ENCODE results near the gene ZNF784. TPM values are rescaled to one million over a fixed set of nuclear protein-coding genes. Genes with fewer than 3 reads are reported as not detected.
A peak's percentile ranks its signal among the peaks of the same experiment; 100 is the strongest.

The ZNF784 gene
- total and polyA plus RNA-seq, 2 donors = 2.7 to 5.4 TPM

DNA sequence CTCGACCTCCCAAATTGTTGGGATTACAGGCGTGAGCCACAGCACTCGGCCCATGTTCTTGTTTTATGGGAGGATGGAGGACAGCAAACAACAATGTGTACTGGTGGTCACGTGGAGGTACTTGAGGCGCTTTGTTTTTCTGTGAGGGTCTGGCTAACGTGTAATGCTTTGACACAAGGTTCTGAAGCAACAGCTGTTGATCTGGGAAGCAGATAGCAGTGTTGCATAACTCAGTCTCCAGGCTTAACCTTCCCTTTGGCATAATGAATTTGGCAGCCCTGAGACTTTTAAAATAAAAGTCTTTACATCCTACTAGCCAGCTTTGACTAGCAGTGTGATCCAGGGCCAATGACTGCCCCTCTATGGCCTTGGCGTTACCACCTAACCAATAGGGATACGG, 9.5 kb upstream of the ZNF784 start:
- H3K4me1 ChIP-seq (ENCODE audit: control insufficient read depth in 2 of 2, insufficient read depth in 2 of 2, low read length in 2 of 2) = peaks cover 21 to 37% of the 10 kb centered on the region in 2 donors
- H3K27me3 ChIP-seq (ENCODE audit: control insufficient read depth in 2 of 2, insufficient read depth in 1 of 2, low read length in 1 of 2) = no peaks in the 10 kb centered on the region
- 93% methylated on average over 8 of the region's 8 CpGs for WGBS
- DNase-seq (ENCODE audit: low read depth in 6 of 9, low spot score in 9 of 9) = no peak
- no peak overlapping the region for H3K4me3 ChIP-seq (ENCODE audit: low read length in 2 of 2)
- peaks cover 0 to 9% of the 10 kb centered on the region in 2 donors for H3K36me3 ChIP-seq (ENCODE audit: control insufficient read depth in 2 of 2, insufficient read depth in 2 of 2, low read length in 1 of 2)
- no peaks in the 10 kb centered on the region for H3K9me3 ChIP-seq (ENCODE audit: control insufficient read depth in 2 of 2, insufficient read depth in 1 of 2, low read length in 1 of 2)
- H3K27ac ChIP-seq (ENCODE audit: low read depth in 1 of 2, low read length in 1 of 2) = no peak overlapping the region

- H3K4me3 ChIP-seq (ENCODE audit: low read length in 2 of 2) = no peak overlapping the region
- H3K27ac ChIP-seq (ENCODE audit: low read depth in 1 of 2, low read length in 1 of 2) = peak overlapping the region; percentile 53 to 72
- peak in 7 of 9 donors; percentile 87 to 96 (median 95) for DNase-seq (ENCODE audit: low read depth in 6 of 9, low spot score in 9 of 9)
- no peaks in the 10 kb centered on the region for H3K27me3 ChIP-seq (ENCODE audit: control insufficient read depth in 2 of 2, insufficient read depth in 1 of 2, low read length in 1 of 2)
- H3K36me3 ChIP-seq (ENCODE audit: control insufficient read depth in 2 of 2, insufficient read depth in 2 of 2, low read length in 1 of 2) = peaks cover 0 to under 1% of the 10 kb centered on the region in 2 donors
- H3K4me1 ChIP-seq (ENCODE audit: control insufficient read depth in 2 of 2, insufficient read depth in 2 of 2, low read length in 2 of 2) = peaks cover 17 to 36% of the 10 kb centered on the region in 2 donors
- 34% methylated on average over 3 of the region's 3 CpGs for WGBS
- no peaks in the 10 kb centered on the region for H3K9me3 ChIP-seq (ENCODE audit: control insufficient read depth in 2 of 2, insufficient read depth in 1 of 2, low read length in 1 of 2)
These were observed 8.1 kb upstream of the ZNF784 start for GRCh38 chr19:55632463-55632834.

DNA sequence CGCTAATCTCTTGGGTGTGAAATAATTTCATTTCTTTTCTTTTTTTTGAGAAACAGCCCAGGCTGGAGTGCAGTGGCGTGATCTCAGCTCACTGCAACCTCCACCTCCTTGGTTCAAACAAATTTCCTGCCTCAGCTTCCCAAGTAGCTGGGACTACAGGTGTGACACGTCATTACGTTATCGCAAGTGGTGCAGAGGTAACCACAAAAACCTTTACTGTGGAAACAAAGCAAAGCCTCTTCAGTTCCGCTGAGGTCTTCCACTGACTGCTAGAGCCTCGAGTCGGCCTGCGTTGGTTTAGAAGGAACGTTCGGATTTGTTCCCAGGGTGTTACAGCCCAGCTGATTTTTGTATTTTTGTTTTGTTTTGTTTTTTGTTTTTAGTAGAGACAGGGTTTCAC, 2.0 kb upstream of the ZNF784 start:
- DNase-seq (ENCODE audit: low read depth in 6 of 9, low spot score in 9 of 9) = peak in 3 of 9 donors; percentile 67 to 86 (median 73)
- 42% methylated on average over 11 of the region's 11 CpGs for WGBS
- no peak overlapping the region for H3K27ac ChIP-seq (ENCODE audit: low read depth in 1 of 2, low read length in 1 of 2)
- H3K27me3 ChIP-seq (ENCODE audit: control insufficient read depth in 2 of 2, insufficient read depth in 1 of 2, low read length in 1 of 2) = no peaks in the 10 kb centered on the region
- H3K4me3 ChIP-seq (ENCODE audit: low read length in 2 of 2) = no peak overlapping the region
- peaks cover 2 to 10% of the 10 kb centered on the region in 2 donors for H3K36me3 ChIP-seq (ENCODE audit: control insufficient read depth in 2 of 2, insufficient read depth in 2 of 2, low read length in 1 of 2)
- H3K9me3 ChIP-seq (ENCODE audit: control insufficient read depth in 2 of 2, insufficient read depth in 1 of 2, low read length in 1 of 2) = no peaks in the 10 kb centered on the region
- H3K4me1 ChIP-seq (ENCODE audit: control insufficient read depth in 2 of 2, insufficient read depth in 2 of 2, low read length in 2 of 2) = peaks cover 11 to 22% of the 10 kb centered on the region in 2 donors

DNA sequence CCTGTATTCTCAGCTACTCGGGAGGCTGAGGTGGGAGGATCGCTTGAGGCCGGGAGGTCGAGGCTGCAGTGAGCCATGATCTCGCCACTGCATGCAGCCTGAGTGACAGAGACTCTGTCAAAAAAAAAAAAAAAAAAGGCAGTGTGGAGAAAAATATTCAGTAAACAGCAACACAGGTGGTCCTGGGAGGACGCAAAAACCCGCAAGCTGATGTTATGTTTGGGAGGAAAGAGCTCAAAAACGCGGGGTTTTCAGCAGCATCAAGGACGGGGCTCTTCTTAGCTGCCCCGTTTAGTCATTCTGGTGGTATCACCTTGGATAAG, 599 bp upstream of the ZNF784 start:
- Histone ChIP-seq H3K4me1 (ENCODE audit: control insufficient read depth in 2 of 2, insufficient read depth in 2 of 2, low read length in 2 of 2) (peaks cover 13 to 35% of the 10 kb centered on the region in 2 donors), H3K9me3 (ENCODE audit: control insufficient read depth in 2 of 2, insufficient read depth in 1 of 2, low read length in 1 of 2) (no peaks in the 10 kb centered on the region), H3K27ac (ENCODE audit: low read depth in 1 of 2, low read length in 1 of 2) (no peak overlapping the region), H3K27me3 (ENCODE audit: control insufficient read depth in 2 of 2, insufficient read depth in 1 of 2, low read length in 1 of 2) (no peaks in the 10 kb centered on the region), H3K4me3 (ENCODE audit: low read length in 2 of 2) (peak overlapping the region; percentile 61 to 65), H3K36me3 (ENCODE audit: control insufficient read depth in 2 of 2, insufficient read depth in 2 of 2, low read length in 1 of 2) (peaks cover 7 to 12% of the 10 kb centered on the region in 2 donors)
- 52% methylated on average over 11 of the region's 11 CpGs for WGBS
- no peak for DNase-seq (ENCODE audit: low read depth in 6 of 9, low spot score in 9 of 9)

DNA sequence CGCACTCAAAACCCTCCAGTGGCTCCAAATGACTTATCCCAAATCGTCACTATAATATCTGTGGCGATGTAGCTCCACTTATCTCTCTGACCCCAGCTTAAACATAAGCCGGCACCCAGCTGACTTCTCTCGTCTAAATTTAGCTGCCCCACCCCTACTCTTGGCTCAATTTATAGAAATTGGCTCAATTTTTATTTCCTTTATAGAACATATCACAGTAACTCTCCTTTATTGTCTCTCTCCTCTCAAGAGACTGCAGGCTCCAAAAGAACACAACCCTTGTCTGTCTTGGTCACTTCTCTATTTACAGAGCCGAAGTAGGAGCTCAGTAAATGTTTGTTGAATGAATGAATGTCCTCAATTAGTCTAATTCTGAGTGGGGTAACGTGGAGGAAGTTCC, 805 bp downstream of the ZNF784 start:
- H3K27me3 ChIP-seq (ENCODE audit: control insufficient read depth in 2 of 2, insufficient read depth in 1 of 2, low read length in 1 of 2) = no peaks in the 10 kb centered on the region
- no peaks in the 10 kb centered on the region for H3K9me3 ChIP-seq (ENCODE audit: control insufficient read depth in 2 of 2, insufficient read depth in 1 of 2, low read length in 1 of 2)
- H3K4me3 ChIP-seq (ENCODE audit: low read length in 2 of 2) = no peak overlapping the region
- H3K27ac ChIP-seq (ENCODE audit: low read depth in 1 of 2, low read length in 1 of 2) = peak overlapping the region in 1 of 2 donors; percentile 33
- peaks cover 7 to 12% of the 10 kb centered on the region in 2 donors for H3K36me3 ChIP-seq (ENCODE audit: control insufficient read depth in 2 of 2, insufficient read depth in 2 of 2, low read length in 1 of 2)
- peaks cover 13 to 39% of the 10 kb centered on the region in 2 donors for H3K4me1 ChIP-seq (ENCODE audit: control insufficient read depth in 2 of 2, insufficient read depth in 2 of 2, low read length in 2 of 2)
- DNase-seq (ENCODE audit: low read depth in 6 of 9, low spot score in 9 of 9) = no peak
- 96% methylated on average over 7 of the region's 7 CpGs for WGBS

DNA sequence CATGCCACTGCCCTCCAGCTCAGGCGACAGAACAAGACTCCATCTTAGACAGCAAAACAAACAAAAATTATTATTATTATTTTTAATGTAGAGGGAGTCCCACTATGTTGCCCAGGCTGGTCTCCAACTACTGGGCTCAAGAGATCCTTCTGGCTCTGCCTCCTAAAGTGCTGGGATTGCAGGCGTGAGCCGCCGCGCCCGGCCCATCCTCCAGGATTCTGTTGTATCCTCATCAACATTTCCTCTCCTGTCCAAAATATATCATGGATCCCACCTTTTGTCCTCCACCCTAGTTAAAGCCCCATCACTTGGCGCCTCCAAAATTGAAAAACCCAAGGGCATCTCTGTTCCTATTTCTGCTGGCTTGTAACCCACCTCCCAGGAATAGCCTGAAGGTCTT, 1.2 kb downstream of the ZNF784 start:
- no peak overlapping the region for H3K27ac ChIP-seq (ENCODE audit: low read depth in 1 of 2, low read length in 1 of 2)
- peaks cover 7 to 12% of the 10 kb centered on the region in 2 donors for H3K36me3 ChIP-seq (ENCODE audit: control insufficient read depth in 2 of 2, insufficient read depth in 2 of 2, low read length in 1 of 2)
- 98% methylated on average over 7 of the region's 7 CpGs for WGBS
- H3K4me3 ChIP-seq (ENCODE audit: low read length in 2 of 2) = no peak overlapping the region
- no peaks in the 10 kb centered on the region for H3K9me3 ChIP-seq (ENCODE audit: control insufficient read depth in 2 of 2, insufficient read depth in 1 of 2, low read length in 1 of 2)
- no peaks in the 10 kb centered on the region for H3K27me3 ChIP-seq (ENCODE audit: control insufficient read depth in 2 of 2, insufficient read depth in 1 of 2, low read length in 1 of 2)
- H3K4me1 ChIP-seq (ENCODE audit: control insufficient read depth in 2 of 2, insufficient read depth in 2 of 2, low read length in 2 of 2) = peaks cover 13 to 39% of the 10 kb centered on the region in 2 donors
- no peak for DNase-seq (ENCODE audit: low read depth in 6 of 9, low spot score in 9 of 9)

DNA sequence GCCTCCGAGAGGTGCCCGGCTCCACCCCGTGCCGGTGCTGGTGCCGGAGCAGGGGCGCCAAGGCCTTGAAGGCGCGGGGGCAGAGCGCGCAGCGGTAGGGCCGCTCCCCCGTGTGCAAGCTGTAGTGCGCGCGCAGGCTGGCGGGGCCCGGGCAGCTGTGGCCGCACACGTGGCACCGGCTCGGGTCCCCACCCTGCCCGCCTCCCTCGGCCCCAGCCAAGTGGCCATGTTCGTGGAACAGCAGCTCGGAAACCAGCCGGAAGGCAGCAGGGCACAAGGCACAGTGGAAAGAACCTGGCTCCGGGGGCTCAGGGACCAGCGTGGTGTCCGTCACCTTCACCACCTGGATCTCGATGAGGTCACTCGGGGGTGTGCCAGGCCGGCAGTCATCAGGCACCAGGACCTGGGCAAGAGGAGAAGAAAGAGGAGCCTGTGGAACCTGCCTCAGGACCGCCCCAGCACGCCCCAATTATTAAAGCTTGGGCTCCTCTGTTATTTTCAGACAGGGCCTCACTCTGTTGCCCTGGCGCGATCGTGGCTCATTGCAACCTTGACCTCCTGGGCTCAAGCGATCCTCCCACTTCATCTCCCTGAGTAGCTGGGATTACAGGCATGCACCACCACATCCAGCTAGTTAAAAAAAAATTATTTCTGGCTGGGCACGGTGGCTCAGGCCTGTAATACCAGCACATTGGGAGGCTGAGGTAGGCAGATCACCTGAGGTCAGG, 2.0 kb downstream of the ZNF784 start:
- H3K4me3 ChIP-seq (ENCODE audit: low read length in 2 of 2) = no peak overlapping the region
- H3K36me3 ChIP-seq (ENCODE audit: control insufficient read depth in 2 of 2, insufficient read depth in 2 of 2, low read length in 1 of 2) = peaks cover 10 to 17% of the 10 kb centered on the region in 2 donors
- no peak overlapping the region for H3K27ac ChIP-seq (ENCODE audit: low read depth in 1 of 2, low read length in 1 of 2)
- 98% methylated on average over 40 of the region's 40 CpGs for WGBS
- H3K9me3 ChIP-seq (ENCODE audit: control insufficient read depth in 2 of 2, insufficient read depth in 1 of 2, low read length in 1 of 2) = no peaks in the 10 kb centered on the region
- H3K4me1 ChIP-seq (ENCODE audit: control insufficient read depth in 2 of 2, insufficient read depth in 2 of 2, low read length in 2 of 2) = peaks cover 13 to 39% of the 10 kb centered on the region in 2 donors
- no peak for DNase-seq (ENCODE audit: low read depth in 6 of 9, low spot score in 9 of 9)
- no peaks in the 10 kb centered on the region for H3K27me3 ChIP-seq (ENCODE audit: control insufficient read depth in 2 of 2, insufficient read depth in 1 of 2, low read length in 1 of 2)

DNA sequence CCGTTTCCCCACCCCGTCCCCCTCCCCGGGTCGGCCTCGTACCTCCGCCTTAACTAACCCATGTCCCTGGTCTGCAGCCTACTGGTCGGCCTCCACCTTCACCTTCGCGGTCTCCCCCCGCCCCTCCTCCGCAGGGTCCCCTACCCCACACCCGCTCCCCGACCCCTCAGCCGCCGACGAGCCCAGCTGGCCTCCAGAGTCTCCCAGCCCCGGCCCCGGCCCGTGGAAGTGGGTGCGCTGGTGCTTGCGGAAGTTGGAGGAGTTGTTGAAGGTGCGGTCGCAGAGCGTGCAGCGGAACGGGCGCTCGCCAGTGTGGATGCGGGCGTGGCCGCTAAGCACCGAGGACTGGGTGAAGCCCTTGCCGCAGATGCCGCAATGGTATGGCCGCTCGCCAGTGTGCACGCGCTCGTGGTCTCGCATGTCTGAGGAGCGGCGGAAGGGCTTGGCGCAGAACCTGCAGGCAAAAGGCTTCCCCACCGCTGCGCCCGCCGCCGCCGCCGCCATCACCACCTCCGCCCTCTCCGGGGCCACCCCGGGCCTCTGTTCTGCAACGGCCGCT, 2.6 kb downstream of the ZNF784 start:
- peaks cover 15 to 21% of the 10 kb centered on the region in 2 donors for H3K36me3 ChIP-seq (ENCODE audit: control insufficient read depth in 2 of 2, insufficient read depth in 2 of 2, low read length in 1 of 2)
- no peaks in the 10 kb centered on the region for H3K27me3 ChIP-seq (ENCODE audit: control insufficient read depth in 2 of 2, insufficient read depth in 1 of 2, low read length in 1 of 2)
- no peak for DNase-seq (ENCODE audit: low read depth in 6 of 9, low spot score in 9 of 9)
- H3K9me3 ChIP-seq (ENCODE audit: control insufficient read depth in 2 of 2, insufficient read depth in 1 of 2, low read length in 1 of 2) = no peaks in the 10 kb centered on the region
- peaks cover 12 to 36% of the 10 kb centered on the region in 2 donors for H3K4me1 ChIP-seq (ENCODE audit: control insufficient read depth in 2 of 2, insufficient read depth in 2 of 2, low read length in 2 of 2)
- H3K4me3 ChIP-seq (ENCODE audit: low read length in 2 of 2) = no peak overlapping the region
- WGBS = 98% methylated on average over 55 of the region's 55 CpGs
- no peak overlapping the region for H3K27ac ChIP-seq (ENCODE audit: low read depth in 1 of 2, low read length in 1 of 2)

- H3K4me3 ChIP-seq (ENCODE audit: low read length in 2 of 2) = no peak overlapping the region
- no peaks in the 10 kb centered on the region for H3K9me3 ChIP-seq (ENCODE audit: control insufficient read depth in 2 of 2, insufficient read depth in 1 of 2, low read length in 1 of 2)
- peaks cover 20 to 26% of the 10 kb centered on the region in 2 donors for H3K36me3 ChIP-seq (ENCODE audit: control insufficient read depth in 2 of 2, insufficient read depth in 2 of 2, low read length in 1 of 2)
- no peak for DNase-seq (ENCODE audit: low read depth in 6 of 9, low spot score in 9 of 9)
- WGBS = 94% methylated on average over 9 of the region's 9 CpGs
- H3K27me3 ChIP-seq (ENCODE audit: control insufficient read depth in 2 of 2, insufficient read depth in 1 of 2, low read length in 1 of 2) = no peaks in the 10 kb centered on the region
- peaks cover 6 to 31% of the 10 kb centered on the region in 2 donors for H3K4me1 ChIP-seq (ENCODE audit: control insufficient read depth in 2 of 2, insufficient read depth in 2 of 2, low read length in 2 of 2)
- no peak overlapping the region for H3K27ac ChIP-seq (ENCODE audit: low read depth in 1 of 2, low read length in 1 of 2)
These were observed 3.1 kb downstream of the ZNF784 start for GRCh38 chr19:55621205-55621672.

Data from thymus (tissue), 11 donors.